Stimulated activated CD4-positive, alpha-beta T cell treated with anti-CD3 and anti-CD28 coated beads, Interleukin-12 subunit alpha, Interleukin-12 subunit beta, amount 100 ng/mL, for 48 hours (primary cell): ENCODE data around the gene LPP.
"Not testable (repeated sequence)": the region's sequence is repeated elsewhere in the genome, so short reads cannot be mapped to it uniquely, and the experiment has no call there.

Experiments
- DNase-seq, 3 donors: peaks; one replicate each; pipeline ENCODE4 v3.0.0-alpha.2; 2020; ENCODE audit warnings: low read depth in 2 of 3, low spot score in 1 of 3

LPP gene

DNA sequence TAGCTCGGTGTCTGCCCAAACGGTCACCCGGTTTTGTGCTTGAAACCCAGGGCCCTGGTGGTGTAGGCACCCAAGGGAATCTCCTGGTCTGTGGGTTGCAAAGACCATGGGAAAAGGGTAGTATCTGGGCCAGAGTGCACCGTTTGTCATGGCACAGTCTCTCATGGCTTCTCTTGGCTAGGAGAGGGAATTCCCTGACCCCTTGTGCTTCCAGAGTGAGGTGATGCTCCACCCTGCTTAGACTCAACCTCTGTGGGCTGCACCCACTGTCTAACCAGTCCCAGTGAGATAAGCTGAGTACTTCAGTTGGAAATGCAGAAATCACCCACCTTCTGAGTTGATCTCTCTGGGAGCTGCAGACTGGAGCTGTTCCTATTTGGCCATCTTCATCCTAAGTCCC lies 274.0 kb downstream of the LPP start:
- DNase-seq = not testable (repeated sequence)

DNA sequence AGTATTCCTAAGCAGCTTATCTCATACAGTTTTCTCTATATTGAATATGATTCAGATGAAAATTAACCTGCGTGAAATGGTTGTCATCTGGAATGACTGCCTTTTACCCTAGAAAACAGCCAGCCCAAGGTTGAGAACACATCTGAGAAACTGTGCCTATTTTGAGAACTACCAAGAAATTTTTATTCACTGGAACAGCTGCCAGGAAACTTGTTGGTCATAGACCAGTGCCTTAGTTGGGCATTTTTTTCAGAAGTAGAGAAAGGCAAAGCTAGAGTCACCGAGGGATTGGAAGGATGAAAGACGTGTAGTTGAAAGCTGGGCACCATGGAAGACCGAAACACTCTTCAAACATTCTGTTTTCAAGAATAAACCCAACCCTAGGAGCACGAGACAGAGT lies 277.1 kb downstream of the LPP start:
- DNase-seq = no peak

DNA sequence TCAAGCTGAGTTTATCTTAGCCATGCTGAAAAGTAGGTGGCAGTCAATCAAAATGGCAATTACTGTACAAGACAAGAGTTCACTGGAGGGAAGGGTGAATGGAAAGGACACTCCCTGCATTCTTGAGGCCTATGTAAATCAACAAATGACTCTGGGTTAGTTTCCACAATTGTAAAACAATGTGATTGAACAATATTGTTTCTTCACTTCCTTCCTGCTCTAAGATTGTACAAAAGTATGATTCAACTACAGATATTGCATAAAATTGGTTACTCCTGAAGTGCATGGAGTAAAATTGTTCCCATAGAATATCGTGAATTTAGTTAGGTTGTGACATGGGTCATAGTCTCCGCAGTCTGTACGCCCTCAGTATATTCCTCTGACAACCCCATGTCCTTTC lies 277.6 kb downstream of the LPP start:
- DNase-seq = no peak

DNA sequence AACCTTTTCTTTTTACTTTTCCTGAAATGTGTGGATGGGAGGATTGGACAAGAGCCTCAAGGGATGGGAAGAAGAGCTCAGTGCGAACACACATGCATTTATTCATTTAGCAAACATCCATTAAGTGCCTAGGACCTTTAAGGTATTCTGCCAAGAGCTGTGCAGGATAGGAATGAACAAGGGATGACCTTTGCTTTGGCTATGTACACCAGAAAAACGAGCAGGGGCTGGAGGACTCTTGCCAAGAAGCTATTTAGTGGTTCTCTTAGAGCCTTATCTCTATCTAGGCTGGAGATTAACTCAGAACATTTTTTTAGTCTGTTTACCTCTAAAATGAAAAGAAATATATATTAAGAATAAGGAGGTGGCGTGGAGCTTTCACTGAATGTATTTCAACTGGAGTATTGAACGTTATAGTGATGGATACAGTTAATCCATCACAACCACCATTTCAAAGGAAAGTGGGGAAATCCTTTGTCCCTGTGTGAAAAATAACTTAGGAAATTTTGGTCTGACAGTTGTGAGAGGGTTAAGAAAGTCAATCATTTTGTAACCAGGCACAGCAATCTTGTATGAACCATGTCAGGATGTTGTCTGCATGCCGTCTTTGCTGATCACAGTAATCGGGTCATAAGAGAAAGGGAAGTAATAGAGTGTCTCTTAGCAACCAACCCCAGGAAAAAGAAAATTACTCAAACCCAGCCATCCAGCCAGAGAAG lies 279.0 kb downstream of the LPP start:
- DNase-seq = no peak

DNA sequence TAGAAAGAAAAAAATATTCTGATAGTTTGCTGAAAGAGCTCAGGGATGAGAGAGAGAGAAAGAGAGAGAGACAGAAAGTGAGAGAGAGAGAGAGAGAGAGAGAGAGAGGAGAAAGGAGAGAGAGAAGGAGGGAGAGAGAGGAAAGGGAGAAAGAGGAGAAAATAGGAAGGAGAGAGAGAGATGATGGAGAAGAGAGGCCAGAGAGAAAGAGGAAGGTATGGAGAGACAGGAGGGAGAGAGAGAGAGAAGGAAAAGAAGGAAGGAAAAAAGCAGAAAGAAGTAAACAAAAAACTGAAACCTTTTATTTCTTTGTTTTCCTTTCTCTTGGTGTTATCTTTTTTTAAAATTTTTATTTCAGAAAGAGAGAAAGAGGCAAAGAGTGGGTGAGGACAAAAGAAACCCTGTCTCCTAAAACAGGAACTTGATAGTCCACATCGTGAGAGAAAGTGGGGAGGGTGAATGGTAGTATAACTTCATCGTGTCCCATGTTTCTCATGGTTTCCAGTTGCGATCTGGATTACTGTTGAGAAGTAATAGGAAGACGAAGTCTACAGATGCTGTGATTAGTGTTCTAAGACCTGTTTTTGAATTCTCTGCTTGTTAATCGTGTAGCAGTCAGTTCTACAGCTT lies 279.7 kb downstream of the LPP start:
- no peak for DNase-seq

DNA sequence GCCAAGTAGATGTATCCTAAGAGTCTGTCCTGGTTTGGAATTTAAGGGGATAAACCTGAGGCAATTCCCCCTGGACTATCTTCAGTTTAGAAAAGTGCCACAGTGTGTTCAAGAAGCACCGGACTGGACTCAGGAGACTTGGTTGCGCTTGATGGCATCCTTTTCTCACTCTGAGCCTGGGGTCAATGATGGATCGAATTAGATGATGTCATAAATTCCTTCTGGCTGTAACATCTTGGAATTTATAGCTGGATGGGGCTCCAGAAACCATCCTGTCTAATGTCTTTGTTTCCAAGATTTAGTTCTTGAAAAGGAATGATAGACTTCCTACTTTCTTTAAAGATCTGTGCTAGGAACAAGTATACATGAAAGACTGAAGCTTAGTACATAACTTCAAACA lies 280.6 kb downstream of the LPP start:
- DNase-seq = no peak

DNA sequence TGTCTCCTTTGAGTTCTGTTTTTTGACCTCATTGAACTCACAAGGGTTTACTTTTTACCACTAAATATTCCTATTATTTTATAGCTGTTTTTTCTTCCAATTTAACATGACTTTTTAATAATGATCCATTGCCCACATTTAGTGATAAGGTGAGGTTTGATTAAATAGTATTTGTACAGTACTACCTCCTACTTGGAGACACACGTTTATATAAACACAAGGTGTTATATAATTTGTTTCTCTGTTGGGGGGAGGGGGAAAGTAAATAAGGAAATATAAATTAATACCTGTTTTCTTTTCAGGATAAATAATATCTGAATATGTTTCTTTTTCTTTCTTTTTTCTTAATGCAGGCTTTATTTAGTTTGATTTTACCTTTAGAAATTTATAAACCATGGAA lies 281.3 kb downstream of the LPP start:
- no peak for DNase-seq

DNA sequence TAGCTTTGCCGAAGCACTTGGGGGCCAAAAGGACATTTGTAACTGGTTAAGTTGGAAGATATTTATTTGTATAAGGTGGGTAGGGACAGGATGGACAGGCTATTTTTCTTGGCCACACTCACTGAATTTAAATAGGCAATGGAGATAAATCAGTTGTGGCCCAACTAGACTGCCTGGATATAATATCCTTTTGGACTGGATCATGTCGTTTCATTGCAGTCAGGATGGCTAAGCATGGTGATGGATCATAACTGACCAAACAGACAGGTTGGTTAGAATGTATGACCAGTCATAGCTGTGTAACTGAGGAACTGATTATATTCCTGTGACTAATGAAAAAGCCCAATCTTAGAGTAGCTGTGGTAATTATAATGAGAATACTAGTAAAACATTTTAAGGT lies 284.0 kb downstream of the LPP start:
- DNase-seq = no peak

DNA sequence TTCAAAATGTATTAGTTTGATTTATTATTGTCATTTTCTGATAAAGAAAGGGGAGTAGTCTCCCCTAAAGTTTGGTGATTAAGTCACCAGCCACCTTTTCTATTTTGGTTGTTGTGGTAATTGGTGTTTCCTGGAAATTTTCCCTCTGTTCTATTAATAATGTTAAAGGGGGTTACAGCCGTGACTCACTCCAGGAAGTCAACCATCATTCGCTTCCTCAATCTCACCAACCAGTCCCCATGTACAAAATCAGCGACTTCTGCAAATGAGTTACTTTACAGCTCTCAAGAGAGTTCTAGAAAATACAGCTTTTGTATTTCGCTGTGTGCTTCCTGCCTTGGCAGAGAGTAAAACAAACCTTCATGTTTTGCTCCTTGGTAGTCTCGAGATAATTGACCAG lies 285.1 kb downstream of the LPP start:
- DNase-seq = no peak

DNA sequence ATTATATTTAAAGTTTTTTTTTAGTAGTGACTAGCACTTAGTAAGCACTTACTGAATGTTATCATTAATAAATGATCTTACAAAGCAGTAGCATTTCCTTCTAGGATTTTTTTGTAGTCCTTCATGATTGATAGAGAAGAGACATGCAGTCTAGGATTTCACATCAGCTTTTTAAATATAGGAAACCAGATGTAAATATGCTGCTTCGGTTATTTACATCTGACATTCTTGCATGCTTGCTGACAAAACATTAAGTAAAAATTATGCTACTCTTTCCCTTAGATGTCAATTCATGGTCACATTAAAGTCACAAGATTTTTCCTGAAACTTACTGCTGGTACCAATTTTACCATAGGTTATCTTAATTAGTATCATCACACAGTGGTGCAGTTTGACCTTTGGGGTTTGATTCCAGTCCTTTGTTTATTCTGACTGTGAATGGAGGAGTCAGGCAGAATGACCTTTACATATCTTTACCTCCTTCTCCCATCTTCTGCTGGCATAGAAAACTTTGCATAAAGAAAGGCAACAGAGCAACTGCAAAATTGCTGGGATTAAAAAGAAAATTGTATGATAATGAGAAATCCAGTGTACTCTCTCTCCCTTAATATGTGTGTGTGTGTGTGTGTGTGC lies 286.5 kb downstream of the LPP start:
- no peak for DNase-seq

DNA sequence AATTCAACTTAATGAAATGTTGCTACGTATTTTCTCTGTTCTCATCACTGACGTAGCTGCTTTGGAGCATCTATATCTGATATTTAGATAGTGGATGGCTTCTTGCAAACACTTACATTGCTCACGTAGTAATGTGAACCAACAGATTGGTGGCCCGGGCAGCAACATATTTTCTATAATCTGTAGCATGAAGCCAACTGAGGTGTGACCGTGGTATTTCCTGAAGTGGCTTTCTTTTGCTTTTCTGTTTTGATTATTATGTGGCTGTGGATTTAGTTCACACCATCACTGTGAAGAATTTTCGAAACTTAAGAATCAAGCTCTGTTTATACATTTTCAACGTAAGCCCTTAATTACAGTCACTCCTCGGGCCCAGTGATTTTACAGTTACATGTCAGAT lies 288.5 kb downstream of the LPP start:
- no peak for DNase-seq

DNA sequence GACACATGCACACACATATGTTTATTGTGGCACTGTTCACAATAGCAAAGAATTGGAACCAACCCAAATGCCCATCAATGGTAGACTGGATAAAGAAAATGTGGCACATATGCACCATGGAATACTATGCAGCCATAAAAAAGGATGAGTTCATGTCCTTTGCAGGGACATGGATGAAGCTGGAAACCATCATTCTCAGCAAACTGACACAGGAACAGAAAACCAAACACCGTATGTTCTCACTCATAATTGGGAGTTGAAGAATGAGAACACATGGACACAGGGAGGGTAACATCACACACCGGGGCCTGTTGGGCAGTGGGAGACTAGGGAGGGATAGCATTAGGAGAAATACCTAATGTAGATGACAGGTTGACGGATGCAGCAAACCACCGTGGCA lies 291.2 kb downstream of the LPP start:
- not testable (repeated sequence) for DNase-seq

DNA sequence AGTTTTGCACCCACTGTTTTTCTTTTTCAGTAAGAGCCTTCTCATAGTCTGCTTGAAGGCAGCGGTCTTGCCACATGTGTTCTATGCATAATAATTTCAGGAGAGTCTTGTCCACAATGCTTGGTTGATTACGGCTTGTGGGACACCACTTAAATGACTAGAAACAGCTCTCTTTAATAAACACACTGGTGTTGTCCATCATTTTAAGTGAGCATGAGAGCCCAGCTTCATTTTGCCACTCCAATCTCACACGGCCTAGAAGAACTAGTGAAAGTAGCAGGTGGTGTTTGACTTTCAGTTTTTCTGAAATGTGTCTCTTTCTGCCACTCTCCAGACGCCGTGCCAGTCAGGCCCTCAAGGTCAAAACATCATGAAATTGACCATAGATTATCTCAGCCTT lies 292.1 kb downstream of the LPP start:
- no peak for DNase-seq

DNA sequence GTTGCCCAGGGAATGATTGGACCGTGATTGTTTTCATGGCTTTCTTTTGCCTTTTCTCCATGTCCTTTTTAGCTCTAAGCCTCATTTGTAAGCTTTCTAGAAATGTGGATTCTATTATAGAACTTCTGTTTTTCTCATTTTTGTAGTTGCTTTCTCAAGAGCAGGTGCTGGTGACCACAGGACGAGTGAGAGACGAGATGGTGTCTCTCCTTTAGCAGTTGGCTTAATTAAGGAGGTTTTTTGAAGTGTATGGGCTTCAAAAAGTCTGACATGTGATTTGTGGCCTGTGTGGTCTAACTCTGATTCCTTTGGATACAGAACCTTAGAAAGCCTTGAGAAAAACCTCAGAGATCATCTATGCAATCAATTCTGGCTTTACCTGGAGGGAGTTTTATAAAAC lies 292.8 kb downstream of the LPP start:
- no peak for DNase-seq

DNA sequence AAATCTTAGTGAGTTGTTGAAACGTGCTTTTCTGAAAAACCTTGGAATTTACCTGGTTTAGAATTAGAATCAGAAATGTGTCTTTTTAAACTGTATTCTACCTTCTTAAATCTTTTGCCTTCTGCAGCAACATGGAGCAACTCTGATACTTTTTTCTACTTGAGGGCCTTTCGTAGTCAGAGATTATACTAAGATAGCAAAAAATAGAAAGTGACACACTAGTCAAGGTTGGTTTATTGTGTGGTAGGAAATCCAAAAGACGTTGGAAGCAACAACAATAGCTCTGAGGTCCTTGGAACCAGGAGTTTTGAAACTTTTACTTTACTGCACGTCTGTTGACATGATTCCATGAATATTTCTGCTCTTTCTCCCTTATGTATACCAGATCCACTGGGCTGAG lies 294.9 kb downstream of the LPP start:
- DNase-seq = no peak

DNA sequence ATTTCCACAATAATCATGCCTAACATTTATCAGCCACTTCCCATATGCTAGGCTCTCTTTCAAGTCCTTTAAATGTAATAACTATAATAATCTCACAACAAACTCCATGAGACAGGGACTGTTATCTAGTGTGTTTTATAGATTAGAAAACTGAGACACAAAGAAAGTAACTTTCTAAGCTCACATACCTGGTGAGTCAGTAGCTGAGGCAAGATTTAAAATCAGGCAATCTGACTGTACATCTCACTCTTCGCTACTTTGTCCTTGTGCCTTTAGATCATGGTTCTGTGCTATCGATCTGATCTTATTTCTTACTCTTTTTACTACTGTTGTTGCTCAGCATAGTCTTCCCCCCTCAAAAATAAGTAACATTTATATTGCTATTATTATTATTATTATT lies 295.5 kb downstream of the LPP start:
- DNase-seq = no peak

DNA sequence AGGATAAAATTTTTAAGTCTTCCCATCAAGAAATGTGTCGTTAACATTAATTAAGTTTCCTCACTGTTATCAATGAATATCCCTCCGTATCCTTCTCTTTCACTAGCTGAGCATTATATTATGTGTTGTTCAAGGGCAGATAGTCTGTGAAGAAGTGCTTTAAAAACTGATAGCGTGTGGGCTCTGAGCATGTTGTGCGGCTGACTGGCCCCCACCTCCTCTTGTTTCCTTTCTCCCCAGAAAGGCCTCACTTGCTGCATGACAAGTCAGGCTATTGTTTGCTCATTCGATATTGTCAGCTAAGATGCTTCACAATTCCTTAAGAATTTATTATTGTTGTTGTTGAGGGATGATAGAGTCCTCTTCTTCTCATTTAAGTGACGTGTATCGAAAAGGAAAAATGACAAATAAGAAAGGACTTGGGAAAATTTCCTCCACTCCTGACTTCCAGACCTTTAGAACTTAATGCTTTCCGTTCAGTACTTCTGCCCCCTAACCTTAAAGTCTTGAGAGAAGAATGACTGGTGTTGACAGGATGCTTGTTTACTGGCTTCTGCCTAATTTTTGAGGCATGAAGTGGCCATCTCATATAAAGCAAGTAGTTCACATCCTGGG lies 298.3 kb downstream of the LPP start:
- DNase-seq = no peak

DNA sequence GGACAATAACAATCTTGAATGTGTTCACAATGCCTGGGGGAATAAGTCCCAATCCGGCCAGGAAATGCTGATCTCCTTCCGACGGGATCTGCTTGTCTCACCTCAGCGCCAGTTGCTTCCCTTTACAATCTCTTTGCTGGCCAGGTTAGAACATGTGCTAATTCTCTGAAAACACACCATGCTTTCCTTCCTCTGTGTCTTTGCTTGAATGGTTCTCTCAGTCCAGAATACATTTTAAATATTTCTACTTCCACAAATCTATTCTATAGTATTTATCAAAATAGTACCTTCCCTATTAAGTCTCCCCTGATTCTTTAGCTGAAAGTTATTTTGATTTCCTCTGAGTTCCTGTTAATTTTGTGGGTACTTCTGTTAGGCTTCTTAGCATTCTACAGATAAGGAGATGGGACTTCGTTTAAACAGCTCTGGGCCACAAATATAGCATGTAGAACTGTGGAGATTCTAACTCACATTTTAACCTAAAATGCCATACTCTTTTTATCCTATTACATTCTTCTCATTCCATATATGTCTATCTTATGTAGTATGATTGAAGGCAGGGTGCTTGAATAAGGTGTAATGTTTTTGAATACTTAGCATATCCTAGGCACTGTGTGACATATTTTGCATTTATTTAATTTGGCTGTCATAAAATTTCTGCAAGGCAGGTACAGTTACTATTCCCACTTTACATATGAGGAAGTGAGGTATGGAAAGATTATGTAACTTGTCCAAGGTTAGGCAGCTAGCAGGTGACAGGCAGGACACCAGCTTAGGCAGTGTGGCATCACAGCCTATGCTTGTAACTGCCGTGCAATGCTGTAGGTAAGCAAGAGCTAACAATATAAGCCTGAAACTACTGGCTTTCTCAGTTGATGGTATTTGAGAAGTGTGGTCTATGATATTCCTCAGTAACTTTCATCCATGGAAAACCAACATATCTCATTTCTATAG lies 299.8 kb downstream of the LPP start:
- no peak for DNase-seq

DNA sequence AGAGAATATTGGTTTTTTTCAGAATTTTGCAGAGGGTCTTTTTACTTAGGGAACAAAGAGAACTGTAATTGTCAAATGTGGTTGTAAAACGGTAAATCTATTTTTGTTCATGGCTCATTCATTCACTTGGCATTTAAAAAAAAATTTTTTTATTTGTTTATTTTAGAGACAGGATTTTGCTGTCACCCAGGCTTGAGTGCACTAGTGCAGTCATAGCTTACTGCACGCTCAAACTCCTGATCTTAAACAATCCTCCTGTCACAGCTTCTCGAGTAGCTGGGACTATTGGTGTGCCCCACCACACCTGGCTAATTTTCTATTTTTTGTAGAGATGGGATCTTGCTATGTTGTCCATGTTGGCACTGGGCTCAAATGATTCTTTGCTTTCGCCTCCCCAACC lies 301.8 kb downstream of the LPP start:
- no peak for DNase-seq

DNA sequence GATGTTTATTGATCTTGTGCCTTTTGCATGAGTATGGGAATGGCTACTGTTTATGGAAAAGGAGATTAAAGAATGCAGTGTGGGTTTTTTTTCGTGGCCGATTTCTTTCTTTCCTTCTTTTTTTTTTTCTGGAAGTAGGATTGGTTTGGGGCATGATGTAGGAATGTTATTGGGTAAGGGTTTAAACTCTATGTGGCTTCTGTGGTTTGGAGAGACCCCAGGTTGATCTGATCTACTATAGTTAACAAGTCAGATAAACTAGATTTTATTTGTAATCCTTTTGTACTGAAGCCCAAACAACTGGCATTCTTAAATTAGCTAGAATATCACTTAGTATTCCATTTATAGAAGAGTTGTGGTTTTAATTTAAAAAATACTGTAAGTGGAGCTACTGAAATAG lies 304.8 kb downstream of the LPP start:
- DNase-seq = no peak

DNA sequence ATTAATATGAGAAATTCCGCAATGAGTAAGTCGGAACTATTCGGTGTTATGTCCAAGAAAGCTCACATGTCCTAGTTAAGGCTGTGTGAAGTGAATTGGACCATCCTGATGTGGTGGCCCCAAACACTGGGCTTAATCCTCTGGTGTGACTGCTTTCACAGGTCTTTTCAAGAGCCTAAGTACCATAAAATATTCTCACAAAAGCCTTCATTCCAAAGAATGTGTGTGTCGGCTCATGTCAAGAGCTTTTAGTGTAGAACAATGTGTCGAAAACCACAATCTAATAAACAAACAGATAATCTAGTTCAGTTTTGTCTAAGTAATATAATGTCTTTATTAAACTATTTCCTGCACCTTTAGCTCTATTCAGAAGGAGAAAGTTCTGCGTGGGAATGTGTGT lies 311.4 kb downstream of the LPP start:
- DNase-seq = no peak
